Kidney (tissue), 14 donors: ENCODE measurements around the gene ANKH. TPM values are rescaled to one million over a fixed set of nuclear protein-coding genes. Genes with fewer than 3 reads are reported as not detected.

Experiments used
- DNase-seq, 5 donors: peaks; one replicate each; pipeline ENCODE4 v3.0.0-alpha.2; 2013 to 2020
- FAIRE-seq: peaks from 2 replicates; lab custom pipeline; 2012; peaks lifted over from hg19 to GRCh38; lab: Jason Lieb, UNC
- H3K27ac ChIP-seq, 2 donors: one replicate each; pipeline ENCODE4 v1.7.0; 2013; ENCODE audit warnings: low read depth in 2 of 2, low read length in 2 of 2, inconsistent platforms in 1 of 2
- H3K27me3 ChIP-seq: one replicate; pipeline ENCODE4 v1.7.1; 2013; ENCODE audit warnings: low read length, inconsistent platforms; ENCODE audit not compliant: control insufficient read depth, insufficient read depth
- H3K36me3 ChIP-seq, 3 donors: one replicate each; pipeline versions ENCODE4 v1.7.0 to v1.7.1; 2013; ENCODE audit warnings: low read length in 3 of 3, control low read depth in 1 of 3, inconsistent platforms in 1 of 3; ENCODE audit not compliant: insufficient read depth in 3 of 3, control insufficient read depth in 2 of 3
- H3K4me1 ChIP-seq, 3 donors: one replicate each; pipeline versions ENCODE4 v1.7.0 to v1.7.1; 2013; ENCODE audit warnings: low read length in 3 of 3, inconsistent platforms in 1 of 3, low read depth in 1 of 3; ENCODE audit not compliant: control insufficient read depth in 2 of 3, insufficient read depth in 2 of 3
- H3K4me3 ChIP-seq, 3 donors: one replicate each; pipeline versions ENCODE4 v1.7.0 to v1.8.1; 2013; ENCODE audit warnings: low read length in 3 of 3, control low read depth in 1 of 3, inconsistent platforms in 1 of 3
- H3K9ac ChIP-seq, 3 donors: one replicate each; pipeline versions ENCODE4 v1.7.0 to v1.7.1; 2013; ENCODE audit warnings: low read length in 3 of 3, control low read depth in 1 of 3, inconsistent platforms in 1 of 3
- H3K9me3 ChIP-seq, 3 donors: one replicate each; pipeline versions ENCODE4 v1.7.0 to v1.7.1; 2013; ENCODE audit warnings: low read length in 3 of 3, control low read depth in 1 of 3, inconsistent platforms in 1 of 3; ENCODE audit not compliant: control insufficient read depth in 2 of 3, insufficient read depth in 1 of 3
- intact Hi-C: fragments of 100-400 bp; cut with DNase I; formaldehyde crosslinking; loops from one replicate; pipeline ENCODE4 v1.11.1; 2022
- polyA plus RNA-seq: library from polyadenylated mRNA; stranded (reverse); fragments of 350-450 nt; fragmentation: Illumina TruSeq; extraction: RNeasy Lipid Tissue Mini Kit (QIAGEN cat#74804); gene quantifications from one replicate; pipeline ENCODE4 v1.2.3, GENCODE V29; 2014; ENCODE audit warnings: low read depth, low replicate concordance; ENCODE audit not compliant: insufficient read depth
- total RNA-seq: library from RNA; stranded (reverse); fragmentation: NEBNext Ultra II Directional; extraction: Animal tissue kit (Norgen Biotek cat#: 25700); gene quantifications from one replicate; pipeline ENCODE4 v1.2.1, GENCODE V29; 2021
- TF ChIP-seq, protein P1 (sequence below): IDR thresholded peaks from 3 replicates; pipeline ENCODE4 v1.5.1; 2012; ENCODE audit warnings: mild to moderate bottlenecking, moderate library complexity, borderline replicate concordance; ENCODE audit not compliant: insufficient read depth; ENCODE audit errors: extremely low read depth
- donor health status: control.
- donor health status: control.
- donor health status: control.
- donor health status: control.
- donor health status: control.
- donor health status: DM: yes; HTN: yes; CAD: no.
- donor health status: Normal renal cell carcinoma (clear cell type).

ANKH gene
- total and polyA plus RNA-seq, 2 donors from 2014 or later: 19.0 to 44.6 TPM

GRCh38 chr5:14732991-14733390, 138.6 kb downstream of the ANKH start:
- intact Hi-C loops: no loop called here
- H3K36me3 ChIP-seq: peaks cover 0 to 3% (median 0%) of the 10 kb centered on the region in 3 donors

DNA sequence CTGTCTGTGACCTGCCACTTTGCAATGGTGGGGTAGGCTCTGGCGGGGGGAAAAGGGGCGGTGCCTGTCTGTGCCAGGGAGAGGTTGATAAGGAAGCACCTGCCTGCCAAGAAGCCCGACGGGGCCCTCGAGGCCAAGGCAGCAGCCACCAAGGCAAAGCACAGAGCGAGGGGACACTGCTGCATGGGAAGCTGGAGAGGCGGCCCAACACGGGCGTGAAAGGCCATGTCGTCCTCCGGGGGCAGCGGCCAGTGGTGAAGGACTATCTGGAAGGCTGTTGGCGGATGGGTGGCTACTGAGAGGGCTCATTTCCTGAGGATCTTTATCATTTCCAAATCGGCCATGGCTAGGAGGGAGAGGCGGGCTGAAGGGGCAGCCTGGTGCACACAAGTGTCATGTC, 140.7 kb downstream of the ANKH start:
- Histone ChIP-seq H3K36me3 (no peaks in the 10 kb centered on the region), H3K4me1 (peaks cover 0 to 6% (median 2%) of the 10 kb centered on the region in 3 donors), H3K27me3 (no peaks in the 10 kb centered on the region), H3K4me3 (no peak overlapping the region), H3K9ac (no peak overlapping the region), H3K9me3 (no peaks in the 10 kb centered on the region), H3K27ac (no peak overlapping the region)
- FAIRE-seq (no peak), DNase-seq (no peak)
- intact Hi-C loops: no loop called here
- TF ChIP-seq, protein P1, sequence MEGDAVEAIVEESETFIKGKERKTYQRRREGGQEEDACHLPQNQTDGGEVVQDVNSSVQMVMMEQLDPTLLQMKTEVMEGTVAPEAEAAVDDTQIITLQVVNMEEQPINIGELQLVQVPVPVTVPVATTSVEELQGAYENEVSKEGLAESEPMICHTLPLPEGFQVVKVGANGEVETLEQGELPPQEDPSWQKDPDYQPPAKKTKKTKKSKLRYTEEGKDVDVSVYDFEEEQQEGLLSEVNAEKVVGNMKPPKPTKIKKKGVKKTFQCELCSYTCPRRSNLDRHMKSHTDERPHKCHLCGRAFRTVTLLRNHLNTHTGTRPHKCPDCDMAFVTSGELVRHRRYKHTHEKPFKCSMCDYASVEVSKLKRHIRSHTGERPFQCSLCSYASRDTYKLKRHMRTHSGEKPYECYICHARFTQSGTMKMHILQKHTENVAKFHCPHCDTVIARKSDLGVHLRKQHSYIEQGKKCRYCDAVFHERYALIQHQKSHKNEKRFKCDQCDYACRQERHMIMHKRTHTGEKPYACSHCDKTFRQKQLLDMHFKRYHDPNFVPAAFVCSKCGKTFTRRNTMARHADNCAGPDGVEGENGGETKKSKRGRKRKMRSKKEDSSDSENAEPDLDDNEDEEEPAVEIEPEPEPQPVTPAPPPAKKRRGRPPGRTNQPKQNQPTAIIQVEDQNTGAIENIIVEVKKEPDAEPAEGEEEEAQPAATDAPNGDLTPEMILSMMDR: no peak

More at GRCh38 chr5:14732991-14733390, 138.6 kb downstream of the ANKH start:
- H3K9ac ChIP-seq: no peak overlapping the region
- DNase-seq (no peak), FAIRE-seq (no peak)
- TF ChIP-seq, protein P1: no peak
- no peak overlapping the region for H3K27ac ChIP-seq
- H3K9me3 ChIP-seq: no peaks in the 10 kb centered on the region
- peaks cover 0 to 3% (median 2%) of the 10 kb centered on the region in 3 donors for H3K4me1 ChIP-seq
- no peak overlapping the region for H3K4me3 ChIP-seq
- H3K27me3 ChIP-seq: no peaks in the 10 kb centered on the region

GRCh38 chr5:14730466-14730865, 141.1 kb downstream of the ANKH start:
- no peak overlapping the region for H3K9ac ChIP-seq
- intact Hi-C loops: no loop called here
- no peak for DNase-seq
- no peaks in the 10 kb centered on the region for H3K9me3 ChIP-seq
- TF ChIP-seq, protein P1: no peak
- H3K27ac ChIP-seq: no peak overlapping the region
- FAIRE-seq: no peak
- no peaks in the 10 kb centered on the region for H3K36me3 ChIP-seq
- no peak overlapping the region for H3K4me3 ChIP-seq
- no peaks in the 10 kb centered on the region for H3K27me3 ChIP-seq
- peaks cover 0 to 6% (median 2%) of the 10 kb centered on the region in 3 donors for H3K4me1 ChIP-seq
